GM21619 (cell line): ENCODE measurements around the gene NKX3-2.
A peak's percentile ranks its signal among the peaks of the same experiment; 100 is the strongest.
"Not testable (repeated sequence)": the region's sequence is repeated elsewhere in the genome, so short reads cannot be mapped to it uniquely, and the experiment has no call there.

ENCODE experiments used
- ATAC-seq: cut with Tn5 transposase; IDR thresholded peaks from one replicate; pipeline ENCODE4 v1.9.1; 2021; ENCODE audit not compliant: unreplicated experiment

NKX3-2 gene

DNA sequence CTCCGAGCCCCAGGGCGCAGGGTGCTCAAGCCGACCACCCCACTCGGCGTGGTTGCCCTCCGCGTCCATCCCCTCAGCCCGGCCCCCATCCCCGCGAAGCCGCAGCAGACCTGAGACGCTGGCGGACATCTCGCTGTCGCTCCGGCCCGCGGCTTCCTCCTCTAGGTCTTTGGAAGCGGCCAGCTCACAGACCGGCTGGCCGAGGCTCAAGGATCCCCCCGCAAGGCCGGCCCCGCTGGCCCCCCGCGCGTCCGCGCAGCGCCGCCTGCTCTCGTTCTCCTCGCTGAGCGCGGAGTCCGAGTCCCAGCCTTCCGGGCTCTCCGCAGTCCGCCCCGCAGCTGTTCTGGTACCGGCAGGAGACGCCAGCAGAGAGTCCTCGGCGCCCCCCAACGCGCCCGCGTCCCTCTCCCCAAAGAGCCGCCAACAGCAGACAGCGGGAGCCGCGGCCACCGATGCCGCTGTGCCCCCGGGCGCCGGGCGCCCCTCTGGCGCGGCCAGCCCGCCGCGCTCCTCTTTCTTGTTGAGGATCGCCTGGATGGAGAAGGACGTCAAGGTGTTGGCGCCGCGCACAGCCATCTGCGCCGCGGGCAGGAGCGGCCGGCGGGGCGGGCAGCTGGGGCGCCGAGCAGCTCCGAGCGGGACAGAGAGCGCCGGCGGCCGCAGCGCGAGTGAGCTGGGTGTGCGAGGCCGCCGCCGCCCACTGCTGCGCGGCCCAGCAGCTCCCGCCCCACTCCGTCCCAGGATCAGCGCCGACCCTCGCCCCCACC lies at the start of gene NKX3-2:
NKX3-2 (minus strand) TSS at position 670 of the 767 bp plus-strand sequence; CDS start at position 576, 94 bp downstream.
- no peak for ATAC-seq

DNA sequence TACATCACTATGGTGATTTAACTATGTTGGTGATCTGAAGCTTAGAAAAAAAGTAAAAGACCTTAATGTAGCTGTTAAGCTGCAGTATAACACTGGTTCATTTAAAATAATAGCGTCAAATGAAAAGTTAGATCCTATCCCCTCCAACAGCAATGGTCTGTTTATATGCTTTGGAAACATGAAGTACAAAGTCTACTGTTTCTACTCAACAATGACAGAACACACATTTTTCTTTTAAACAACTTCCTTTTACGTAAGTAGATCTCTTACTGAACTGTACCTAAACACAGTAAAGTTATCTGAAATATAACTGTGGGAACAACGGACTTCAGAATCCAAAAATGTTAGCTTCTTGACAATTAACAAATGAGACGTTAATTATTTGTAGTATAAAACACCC lies 47.9 kb upstream of the NKX3-2 start:
- ATAC-seq: no peak

DNA sequence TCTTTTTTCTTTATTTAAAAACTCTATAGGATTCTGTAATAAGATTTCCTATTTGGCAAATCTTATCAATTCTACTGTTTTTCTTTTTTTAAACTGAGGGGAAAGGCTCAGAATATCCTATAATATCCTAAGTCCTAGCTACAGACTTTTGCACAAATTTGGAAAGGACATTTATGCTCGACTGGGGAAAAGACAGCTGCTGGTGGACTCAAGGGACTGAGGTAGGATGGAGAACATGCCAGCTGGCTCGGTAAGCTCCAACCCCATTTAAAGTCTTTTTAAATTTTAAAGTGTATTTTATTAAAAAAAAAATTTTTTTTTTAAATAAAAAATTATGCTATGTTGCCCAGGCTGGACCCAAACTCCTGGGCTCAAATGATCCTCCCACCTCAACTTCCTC lies 46.5 kb upstream of the NKX3-2 start:
- ATAC-seq: no peak

DNA sequence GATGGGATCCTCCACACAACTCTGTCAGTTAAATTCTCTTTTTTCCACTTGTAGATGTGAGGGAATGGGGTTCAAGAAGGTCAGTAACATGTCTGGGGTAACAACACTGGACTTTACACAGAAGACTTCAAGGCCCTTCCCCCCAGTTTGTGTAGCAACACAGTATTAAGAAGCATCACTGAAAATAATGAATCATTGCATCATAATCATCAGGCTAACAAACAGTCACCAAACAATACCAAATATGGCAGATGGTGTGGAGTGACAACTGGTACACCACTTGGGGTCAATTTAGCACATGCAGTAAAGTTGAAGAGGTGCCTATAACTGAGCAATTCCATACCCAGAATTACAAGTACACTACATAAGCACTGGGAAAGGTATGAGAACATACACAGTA lies 44.6 kb upstream of the NKX3-2 start:
- ATAC-seq: no peak

DNA sequence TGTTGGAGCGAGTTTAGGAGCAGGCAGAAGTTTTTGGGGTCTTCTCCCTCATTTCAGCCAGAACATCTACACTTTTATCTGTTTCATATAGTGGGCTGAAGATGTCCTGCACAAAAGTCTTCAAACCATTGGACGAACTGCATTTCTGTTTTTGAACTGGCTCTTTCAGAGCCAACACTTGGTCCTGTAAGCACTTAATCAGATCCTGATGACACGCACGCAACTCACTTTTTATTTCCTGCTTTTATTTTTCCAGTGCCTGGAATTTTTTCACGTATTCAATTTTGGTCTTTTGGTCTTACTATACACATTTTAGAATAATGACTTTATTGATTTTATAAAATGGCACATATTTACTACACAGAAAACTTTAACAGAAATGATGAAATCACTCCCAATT lies 40.2 kb upstream of the NKX3-2 start:
- ATAC-seq: no peak

DNA sequence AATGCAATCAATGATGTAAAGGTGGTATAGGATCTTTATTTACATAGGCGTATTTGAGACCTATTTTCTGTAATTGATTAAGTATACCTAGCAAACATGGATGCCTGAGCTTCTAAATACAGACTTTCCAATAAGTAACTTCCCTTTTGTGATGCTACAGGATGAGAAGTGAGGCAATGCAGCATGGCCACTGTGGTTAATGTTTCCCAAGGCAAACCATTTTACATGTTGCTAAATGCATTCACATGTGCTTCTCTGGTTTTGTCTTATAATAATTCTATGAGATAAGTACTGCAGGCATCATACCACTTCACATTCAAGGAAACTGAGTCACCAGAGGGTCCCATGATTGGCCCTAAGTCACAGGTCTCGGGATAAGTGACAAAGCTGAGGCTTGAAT lies 35.7 kb upstream of the NKX3-2 start:
- no peak for ATAC-seq

DNA sequence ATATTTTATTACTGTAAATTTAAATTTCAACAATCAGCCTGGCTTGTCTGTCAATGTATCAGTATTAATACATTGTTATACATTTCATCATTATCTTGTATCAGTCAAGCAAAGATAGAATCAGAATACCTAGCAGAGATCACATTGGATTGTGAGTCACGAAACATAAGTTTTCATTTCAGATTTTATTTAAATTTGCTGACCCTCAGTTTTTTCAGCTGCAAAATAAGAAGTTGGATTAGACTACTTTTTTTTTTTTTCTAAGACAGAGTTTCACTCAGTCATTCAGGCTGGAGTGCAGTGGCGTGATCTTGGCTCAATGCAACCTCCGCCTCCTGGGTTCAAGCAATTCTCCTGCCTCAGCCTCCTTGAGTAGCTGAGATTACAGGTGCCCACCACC lies 33.4 kb upstream of the NKX3-2 start:
- ATAC-seq: no peak

DNA sequence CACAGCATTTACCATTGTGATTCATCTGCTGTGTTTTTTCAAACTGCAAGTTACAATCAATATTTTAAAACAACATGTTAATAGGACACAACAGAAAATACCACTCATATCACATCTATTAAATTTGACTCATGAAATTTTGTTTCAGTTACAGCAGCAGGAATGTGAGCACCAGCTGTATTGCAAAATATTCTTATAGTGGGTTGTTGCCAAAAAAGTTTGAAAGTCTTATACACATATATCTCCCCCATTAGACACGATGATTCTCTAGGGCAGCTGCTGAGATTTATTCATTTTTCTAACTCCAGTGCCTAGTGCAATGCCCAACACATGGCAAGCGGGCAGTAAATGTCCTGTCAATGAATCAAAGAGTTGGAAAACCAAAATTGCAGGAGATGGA lies 26.6 kb upstream of the NKX3-2 start:
- no peak for ATAC-seq

DNA sequence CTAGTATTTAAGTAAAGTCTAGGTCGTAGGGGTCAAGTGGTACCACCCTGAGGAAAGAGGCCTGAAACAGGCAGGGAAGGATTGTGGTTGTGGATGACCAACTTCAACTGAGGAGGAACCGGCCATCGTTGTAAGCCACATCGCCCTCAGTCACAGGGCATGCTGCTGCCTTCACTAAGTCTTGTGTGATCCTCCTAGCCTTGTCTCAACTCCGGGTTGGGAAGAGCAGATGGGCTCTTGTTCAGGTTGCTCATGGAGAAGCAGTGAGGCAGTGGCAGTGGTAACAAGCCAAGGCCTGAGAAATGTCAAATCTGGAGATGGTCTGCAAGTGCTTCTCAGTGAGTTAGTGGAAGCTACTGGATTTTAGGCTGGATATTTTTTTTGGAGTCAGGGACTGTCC lies 22.8 kb upstream of the NKX3-2 start:
- no peak for ATAC-seq

DNA sequence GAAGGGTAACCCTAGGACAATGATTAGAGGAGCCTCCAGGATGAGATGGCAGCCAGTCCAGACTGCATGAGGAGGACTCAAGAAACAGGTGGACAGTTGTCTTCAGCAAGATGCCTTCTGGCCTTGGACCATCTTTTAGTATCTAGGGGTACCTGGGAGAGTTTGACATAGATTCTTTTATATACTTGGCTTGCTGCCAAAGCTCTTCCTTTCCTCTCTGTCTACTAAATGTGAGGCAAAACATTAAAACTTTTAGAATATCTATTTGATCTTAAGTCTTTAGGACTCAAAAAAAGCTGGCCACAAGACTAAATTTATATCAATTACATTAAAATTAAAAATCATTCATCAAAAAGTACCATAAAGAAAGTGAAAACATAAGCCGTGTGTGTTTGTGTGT lies 18.6 kb upstream of the NKX3-2 start:
- no peak for ATAC-seq

DNA sequence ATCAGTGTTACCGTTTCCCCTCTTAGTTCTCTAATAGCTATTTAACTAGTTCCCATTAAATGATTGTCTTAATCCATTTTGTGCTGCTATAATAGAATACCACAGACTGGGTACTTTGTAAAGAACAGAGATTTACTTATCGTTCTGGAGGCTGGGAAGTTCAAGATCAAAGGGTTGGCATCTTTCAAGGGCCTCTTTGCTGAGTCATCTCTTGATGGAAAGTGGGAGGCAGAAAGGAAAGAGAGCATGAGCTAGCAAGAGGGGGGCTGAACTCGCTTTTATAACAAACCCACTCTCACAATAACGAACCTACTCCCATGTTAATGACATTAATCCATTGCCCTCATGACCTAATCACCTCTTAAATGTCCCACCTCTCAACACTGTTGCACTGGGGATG lies 17.4 kb upstream of the NKX3-2 start:
- ATAC-seq: no peak

DNA sequence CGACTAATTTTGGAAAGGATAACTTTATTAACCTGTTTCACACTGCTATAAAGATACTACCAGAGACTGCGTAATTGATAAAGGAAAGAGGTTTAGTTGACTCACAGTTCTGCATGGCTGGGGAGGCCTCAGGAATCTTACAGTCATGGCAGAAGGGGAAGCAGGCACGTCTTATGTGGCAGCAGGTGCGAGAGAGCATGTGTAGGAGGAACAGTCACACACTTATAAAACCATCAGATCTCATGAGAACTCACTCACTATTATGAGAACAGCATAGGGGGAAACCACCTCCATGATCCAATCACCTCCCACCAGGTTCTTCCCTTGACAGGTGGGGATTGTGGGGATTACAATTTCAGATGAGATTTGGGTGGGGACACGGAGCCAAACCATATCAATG lies 15.8 kb upstream of the NKX3-2 start:
- ATAC-seq: not testable (repeated sequence)

DNA sequence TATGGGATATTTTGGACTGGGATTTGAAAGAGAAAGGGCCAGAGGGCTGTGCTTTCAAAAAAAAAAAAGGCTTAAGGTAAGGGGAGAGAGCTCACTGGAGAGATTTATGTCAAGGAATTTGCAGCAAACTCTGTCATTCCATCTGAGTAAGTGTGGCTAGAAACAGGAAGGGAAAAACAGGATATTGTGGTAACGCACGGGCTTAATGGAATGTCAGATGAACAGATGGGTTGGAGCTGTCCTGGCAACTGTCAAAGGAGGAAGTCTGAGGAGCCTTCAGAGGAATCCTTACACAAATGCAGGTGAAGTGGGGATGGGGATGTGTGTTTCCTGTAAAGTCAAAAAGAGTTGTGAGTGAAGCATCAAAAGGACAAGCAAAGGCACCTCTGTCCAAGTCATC lies 15.1 kb upstream of the NKX3-2 start:
- ATAC-seq: no peak

DNA sequence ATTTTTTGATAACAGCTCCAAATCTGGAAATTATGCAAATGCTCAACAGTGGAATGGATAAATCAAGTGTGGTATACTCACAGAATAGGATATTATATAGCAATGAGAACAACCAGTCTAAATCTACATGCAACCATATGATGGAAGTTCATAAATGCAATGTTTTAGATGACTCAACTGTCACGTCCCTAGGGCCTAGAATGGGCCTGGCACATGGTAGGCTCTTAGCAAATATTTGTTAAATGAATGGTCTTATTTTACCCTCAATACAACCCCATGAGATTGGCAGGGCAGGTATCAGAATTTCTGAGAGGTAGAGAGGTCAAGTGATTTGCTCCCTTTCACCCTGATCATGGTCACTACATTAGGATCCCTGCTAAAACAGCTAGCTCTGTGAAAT lies 14.6 kb upstream of the NKX3-2 start:
- no peak for ATAC-seq

DNA sequence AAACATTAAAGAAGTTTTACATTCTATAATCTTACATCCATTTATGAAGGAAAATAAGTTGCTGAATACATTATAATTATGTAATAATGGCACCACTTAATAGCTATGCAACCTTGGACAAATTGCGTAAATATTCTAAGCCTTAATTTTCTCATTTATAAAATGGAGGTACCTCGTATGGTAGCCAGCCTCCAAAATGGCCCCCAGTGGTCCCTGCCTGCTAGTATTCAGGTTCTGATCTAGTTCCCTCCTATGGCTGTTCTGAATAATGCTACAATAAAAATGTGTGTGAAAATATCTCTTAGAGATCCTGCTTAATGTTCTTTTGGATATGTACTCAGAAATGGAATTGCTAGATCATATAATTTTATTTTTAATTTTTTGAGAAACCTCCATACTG lies 11.0 kb upstream of the NKX3-2 start:
- no peak for ATAC-seq

DNA sequence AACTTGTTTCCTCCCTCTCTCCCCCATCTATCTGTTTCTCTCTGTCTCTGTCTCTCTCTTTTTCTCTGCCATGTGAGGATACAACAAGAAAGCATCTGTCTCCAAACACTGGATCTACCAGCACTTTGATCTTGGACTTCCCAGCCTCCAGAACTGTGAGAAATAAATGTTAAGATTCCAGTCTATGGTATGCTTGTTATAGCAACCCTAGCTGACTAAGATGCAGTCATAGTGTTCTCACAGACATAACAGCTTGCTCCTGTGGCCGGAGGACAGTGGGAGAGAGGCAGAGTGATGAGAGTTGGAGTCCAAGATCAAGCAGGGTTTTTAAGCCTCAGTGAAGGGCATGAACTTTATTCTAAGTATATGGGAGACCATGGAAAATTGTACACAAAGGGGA lies 8.8 kb upstream of the NKX3-2 start:
- ATAC-seq: no peak

DNA sequence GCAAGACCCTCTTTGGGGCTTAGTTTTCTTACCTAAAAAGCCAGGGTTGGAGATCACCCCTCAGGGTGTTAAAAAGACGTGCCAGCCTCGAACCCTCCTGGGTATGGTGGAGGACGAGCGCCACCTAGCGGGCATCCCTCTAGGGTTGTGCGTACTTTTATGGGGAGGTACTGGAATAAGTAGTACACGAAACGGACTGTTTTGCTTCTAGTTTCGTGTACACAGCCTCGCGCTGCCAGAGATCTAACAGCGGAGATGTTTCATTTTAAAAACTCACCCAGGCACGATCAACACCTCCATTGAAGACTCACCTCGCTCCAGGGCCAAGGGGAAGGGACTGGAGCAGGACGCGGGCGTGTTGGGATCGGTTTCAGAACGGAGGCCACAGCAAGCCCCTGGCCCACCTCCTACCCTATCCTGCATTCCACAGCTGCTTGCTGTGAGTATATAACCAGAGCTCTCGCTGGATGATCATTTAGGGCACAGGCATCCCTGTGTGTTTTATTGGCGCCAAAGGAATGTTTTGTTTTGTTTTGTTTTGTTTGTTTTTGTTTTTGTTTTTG lies 4.8 kb upstream of the NKX3-2 start:
- peak; percentile 72 for ATAC-seq

DNA sequence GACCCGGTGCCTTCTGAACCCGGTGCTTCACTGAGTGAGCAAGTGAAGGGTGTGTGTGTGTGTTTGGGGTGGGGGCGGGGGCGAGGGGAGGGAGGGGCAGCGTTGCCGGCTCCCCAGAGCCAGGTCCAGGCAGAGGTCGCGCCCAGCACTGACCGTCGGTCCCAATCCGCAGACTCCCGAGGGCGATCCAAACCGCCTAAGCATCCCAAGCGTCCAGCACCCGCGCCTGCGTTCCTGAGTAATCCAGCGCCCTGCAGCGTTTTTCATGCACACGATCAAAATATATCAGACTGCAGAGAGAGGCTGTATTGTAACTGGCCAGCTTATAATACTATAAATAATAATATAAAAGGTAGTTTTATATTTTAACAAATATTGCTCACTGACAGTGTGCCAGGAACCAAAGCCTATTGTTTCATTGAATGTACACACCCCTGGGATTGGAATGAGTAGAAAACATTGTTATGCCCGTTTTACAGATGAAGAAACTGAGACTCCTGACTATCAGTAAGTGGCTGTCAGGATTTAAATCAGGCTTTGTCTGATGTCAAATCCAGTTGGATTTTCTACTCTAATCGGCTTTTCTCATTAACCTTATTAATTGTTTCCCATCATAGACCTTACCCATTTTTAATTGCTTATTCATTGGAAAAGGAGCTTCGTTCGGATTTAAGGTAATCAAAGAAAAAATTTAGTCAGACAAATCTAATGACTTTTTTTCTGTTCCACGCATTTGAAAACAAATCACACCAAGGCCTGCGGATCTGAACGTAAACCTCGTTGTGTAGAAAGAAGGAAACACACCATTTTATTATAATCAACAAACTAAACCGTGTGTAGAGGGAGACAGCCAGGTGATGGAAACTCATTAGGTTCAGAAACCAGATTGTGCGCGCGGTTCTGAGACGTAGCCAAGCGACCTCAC lies 4.0 kb upstream of the NKX3-2 start:
- no peak for ATAC-seq

DNA sequence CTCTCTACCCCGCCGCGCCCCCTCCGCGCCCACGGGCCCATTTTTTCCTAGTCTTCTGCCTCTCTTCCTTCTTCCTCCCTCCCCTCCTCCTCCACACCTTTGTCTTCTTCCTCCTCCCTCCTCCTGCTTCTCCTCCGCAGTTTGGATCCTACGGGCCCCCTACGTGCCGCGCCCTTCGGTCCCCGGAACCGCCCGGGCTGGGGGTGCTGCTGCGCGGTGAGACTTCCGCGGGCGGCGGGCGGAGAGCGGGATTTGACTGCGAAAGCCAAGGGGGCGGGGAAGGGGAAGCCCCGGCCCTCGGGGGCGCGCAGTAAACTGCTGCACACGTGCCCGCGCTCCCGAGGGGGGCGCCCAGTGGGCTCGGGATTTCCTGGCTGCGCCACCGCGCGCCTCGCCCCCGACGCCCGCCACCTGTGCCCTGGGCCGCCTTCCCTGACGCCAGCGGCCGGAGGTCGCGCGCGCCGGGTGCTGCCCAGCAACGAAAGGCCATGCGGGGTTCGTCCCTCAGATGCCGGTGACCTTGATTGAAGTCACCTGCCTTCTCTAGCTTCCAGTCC lies 3.3 kb upstream of the NKX3-2 start:
- ATAC-seq: no peak

DNA sequence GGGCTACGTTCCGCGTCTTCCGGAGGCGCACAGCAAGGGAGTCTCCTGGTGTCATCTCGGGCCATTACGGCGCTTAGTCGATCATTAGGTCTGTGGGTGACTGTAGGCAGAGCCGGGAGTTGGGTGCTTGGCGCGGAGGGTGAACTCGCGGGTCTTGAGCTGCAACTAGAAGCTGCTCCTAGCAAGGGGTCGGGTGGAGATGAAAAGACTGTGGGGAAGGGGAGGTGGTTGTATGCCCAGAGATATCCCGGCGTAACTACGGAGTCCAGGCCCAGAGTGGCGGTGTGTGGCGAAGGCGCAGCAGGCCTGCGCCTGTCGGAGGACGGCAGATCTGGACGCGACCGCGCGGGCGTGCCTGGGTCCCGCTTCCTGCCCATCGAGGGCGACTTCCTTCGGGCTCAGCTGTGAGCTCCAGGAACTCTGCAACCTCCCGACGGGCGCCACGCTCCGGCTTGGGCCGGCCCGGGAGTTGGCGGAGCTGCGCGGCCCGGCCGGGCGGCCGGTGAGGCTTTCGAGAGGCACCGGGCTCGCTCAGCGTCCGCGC lies 2.7 kb upstream of the NKX3-2 start:
- no peak for ATAC-seq
